HEK293T (cell line): ENCODE measurements around the gene KCTD6.
A peak's percentile ranks its signal among the peaks of the same experiment; 100 is the strongest.

Source experiments
- CTCF ChIA-PET: fragments of 350-600 bp; formaldehyde crosslinking; extraction: SDS; loops from one replicate; lab custom pipeline; 2021; ENCODE audit warnings: antibody characterized with exemption, inconsistent platforms; lab: Yijun Ruan, JAX
- POLR2A ChIA-PET: fragments of 350-600 bp; formaldehyde crosslinking; extraction: SDS; loops from one replicate; lab custom pipeline; 2020; ENCODE audit warnings: antibody characterized with exemption, inconsistent platforms; lab: Yijun Ruan, JAX
- DNase-seq: peaks from one replicate; pipeline ENCODE4 v3.0.0; 2012; ENCODE audit warnings: mixed read lengths; ENCODE audit errors: extremely low spot score
- ARNT ChIP-seq: fragments of 450-650 bp; IDR thresholded peaks from 2 replicates; pipeline ENCODE4 v1.6.1; 2017; ENCODE audit warnings: mild to moderate bottlenecking
- BHLHE40 ChIP-seq: fragments of 450-650 bp; IDR thresholded peaks from 2 replicates; pipeline ENCODE4 v1.6.1; 2016; ENCODE audit warnings: mild to moderate bottlenecking, moderate library complexity, borderline replicate concordance
- CTBP1 ChIP-seq: fragments of 450-650 bp; IDR thresholded peaks from 2 replicates; pipeline ENCODE4 v1.6.1; 2016; ENCODE audit warnings: borderline replicate concordance
- ELF4 ChIP-seq: fragments of 450-650 bp; IDR thresholded peaks from 2 replicates; pipeline ENCODE4 v1.6.1; 2017; ENCODE audit warnings: antibody characterized with exemption
- FOXA1 ChIP-seq: fragments of 450-650 bp; IDR thresholded peaks from 2 replicates; pipeline ENCODE4 v1.6.1; 2016; ENCODE audit warnings: mild to moderate bottlenecking
- FOXK2 ChIP-seq: fragments of 450-650 bp; IDR thresholded peaks from 2 replicates; pipeline ENCODE4 v1.6.1; 2016; ENCODE audit warnings: mild to moderate bottlenecking
- FOXM1 ChIP-seq: fragments of 450-650 bp; IDR thresholded peaks from 2 replicates; pipeline ENCODE4 v1.6.1; 2017; ENCODE audit warnings: mild to moderate bottlenecking, borderline replicate concordance
- HDGF ChIP-seq: fragments of 450-650 bp; IDR thresholded peaks from 2 replicates; pipeline ENCODE4 v1.6.1; 2017; ENCODE audit warnings: antibody characterized with exemption, borderline replicate concordance
- L3MBTL2 ChIP-seq: fragments of 450-650 bp; conservative IDR thresholded peaks from 2 replicates; pipeline ENCODE4 v1.6.1; 2016; ENCODE audit warnings: mild to moderate bottlenecking
- LEF1 ChIP-seq: fragments of 450-650 bp; IDR thresholded peaks from 2 replicates; pipeline ENCODE4 v1.6.1; 2017; ENCODE audit warnings: mild to moderate bottlenecking, borderline replicate concordance
- NFRKB ChIP-seq: fragments of 450-650 bp; IDR thresholded peaks from 2 replicates; pipeline ENCODE4 v1.6.1; 2016; ENCODE audit warnings: mild to moderate bottlenecking, moderate library complexity
- PKNOX1 ChIP-seq: fragments of 450-650 bp; IDR thresholded peaks from 2 replicates; pipeline ENCODE4 v1.6.1; 2016
- SP1 ChIP-seq: fragments of 450-650 bp; IDR thresholded peaks from 2 replicates; pipeline ENCODE4 v1.6.1; 2017
- SUZ12 ChIP-seq: fragments of 450-650 bp; IDR thresholded peaks from 2 replicates; pipeline ENCODE4 v1.6.1; 2016; ENCODE audit warnings: mild to moderate bottlenecking
- TARDBP ChIP-seq: fragments of 450-650 bp; IDR thresholded peaks from 2 replicates; pipeline ENCODE4 v1.6.1; 2016
- ZNF384 ChIP-seq: fragments of 450-650 bp; IDR thresholded peaks from 2 replicates; pipeline ENCODE4 v1.6.1; 2016

The KCTD6 gene

GRCh38 chr3:58473275-58473674 is 18.6 kb upstream of the KCTD6 start:
- no peak for DNase-seq
- CTCF ChIA-PET = interaction anchor here (2.3 kb wide), 1 partner anchor 10 kb away, joined by 12 read pairs; no protein-coding TSS in a partner anchor
- TF ChIP-seq L3MBTL2 = no peak
- no peak for TF ChIP-seq SUZ12
- no peak for TF ChIP-seq BHLHE40
- TF ChIP-seq SP1 = no peak
- peak; percentile 61 for TF ChIP-seq PKNOX1
- no peak for TF ChIP-seq FOXA1
- TF ChIP-seq FOXM1 = no peak
- TF ChIP-seq TARDBP = no peak
- POLR2A ChIA-PET = interaction anchor here (0.7 to 2.2 kb wide), 2 partner anchors 18 to 167 kb away, joined by 4 to 6 read pairs; partner anchors contain the start of genes HTD2 and RPP14

- no peak for DNase-seq
- CTCF ChIA-PET = interaction anchor here (0.7 to 2.3 kb wide), 2 partner anchors 11 to 57 kb away, joined by 3 to 12 read pairs; no protein-coding TSS in a partner anchor
- TF ChIP-seq FOXK2 (no peak), ZNF384 (no peak), CTBP1 (no peak), BHLHE40 (no peak), ELF4 (no peak), HDGF (no peak), PKNOX1 (no peak)
- POLR2A ChIA-PET = interaction anchor here (2.2 kb wide), 1 partner anchor 168 kb away, joined by 6 read pairs; the partner anchor contains the start of genes HTD2 and RPP14
These were observed 17.5 kb upstream of the KCTD6 start for GRCh38 chr3:58474348-58474911.

- DNase-seq = no peak
- ChIA-PET POLR2A (no interaction called here), CTCF (interaction anchor here (0.7 kb wide), 1 partner anchor 57 kb away, joined by 3 read pairs; no protein-coding TSS in a partner anchor)
- TF ChIP-seq ELF4 = no peak
These were observed 16.8 kb upstream of the KCTD6 start for GRCh38 chr3:58474967-58475578.

GRCh38 chr3:58478781-58479180 is 13.1 kb upstream of the KCTD6 start:
- ChIA-PET CTCF (no interaction called here), POLR2A (no interaction called here)
- TF ChIP-seq ARNT (no peak), LEF1 (no peak), L3MBTL2 (no peak), NFRKB (no peak), FOXA1 (no peak), TARDBP (no peak), BHLHE40 (no peak), ZNF384 (no peak), CTBP1 (no peak), SP1 (no peak), PKNOX1 (no peak), FOXK2 (no peak), ELF4 (no peak), FOXM1 (no peak), SUZ12 (no peak), HDGF (no peak)
- no peak for DNase-seq

GRCh38 chr3:58480309-58480708 is 11.6 kb upstream of the KCTD6 start:
- CTCF ChIA-PET = no interaction called here
- TF ChIP-seq FOXA1 = no peak
- TF ChIP-seq FOXM1 = no peak
- DNase-seq = no peak
- POLR2A ChIA-PET = no interaction called here

GRCh38 chr3:58482917-58483636 is 8.8 kb upstream of the KCTD6 start:
- no peak for DNase-seq
- POLR2A ChIA-PET = no interaction called here
- no peak for TF ChIP-seq ARNT
- no peak for TF ChIP-seq BHLHE40
- TF ChIP-seq LEF1 = no peak
- TF ChIP-seq HDGF = no peak
- TF ChIP-seq FOXA1 = no peak
- no peak for TF ChIP-seq CTBP1
- TF ChIP-seq NFRKB = no peak
- TF ChIP-seq SUZ12 = no peak
- TF ChIP-seq L3MBTL2 = no peak
- TF ChIP-seq PKNOX1 = no peak
- no peak for TF ChIP-seq SP1
- CTCF ChIA-PET = interaction anchor here (0.7 kb wide), 1 partner anchor 73 kb away, joined by 4 read pairs; no protein-coding TSS in a partner anchor
